Kidney epithelial cell (primary cell): ENCODE data around the gene ACOT6. TPM values are rescaled to one million over a fixed set of nuclear protein-coding genes. Genes with fewer than 3 reads are reported as not detected.
A peak's percentile ranks its signal among the peaks of the same experiment; 100 is the strongest.
"Not testable (repeated sequence)": the region's sequence is repeated elsewhere in the genome, so short reads cannot be mapped to it uniquely, and the experiment has no call there.

Experiments
- DNase-seq: peaks from one replicate; pipeline ENCODE4 v3.0.0-alpha.2; 2010; ENCODE audit warnings: low read depth
- H3K27me3 ChIP-seq: 2 replicates; pipeline ENCODE4 v1.6.0; 2011; ENCODE audit warnings: low read length; ENCODE audit not compliant: control insufficient read depth, insufficient read depth
- H3K36me3 ChIP-seq: 2 replicates; pipeline ENCODE4 v1.5.1; 2011; ENCODE audit warnings: low read length; ENCODE audit not compliant: control insufficient read depth, insufficient read depth
- H3K4me3 ChIP-seq: 2 replicates; pipeline ENCODE4 v1.5.1; 2011; ENCODE audit warnings: low read depth, mild to moderate bottlenecking, control low read depth, low read length
- CTCF ChIP-seq: IDR thresholded peaks from 2 replicates; pipeline ENCODE4 v1.5.1; 2011; ENCODE audit warnings: mild to moderate bottlenecking, moderate library complexity, low read length, control low read depth, inconsistent platforms; ENCODE audit not compliant: insufficient read depth, poor library complexity, severe bottlenecking
- total RNA-seq: library from RNA; depleted of rRNA; stranded (reverse); fragments of >200 nt; gene quantifications from 2 replicates; pipeline ENCODE4 v1.2.3, GENCODE V29; 2015

The ACOT6 gene
- total RNA-seq, 1 donor from 2014 or later: not detected

- no peak for TF ChIP-seq CTCF
- H3K27me3 ChIP-seq: no peaks in the 10 kb centered on the region
- DNase-seq: peak; percentile 63
- H3K4me3 ChIP-seq: peak within 1 kb of the TSS; percentile 99
- H3K36me3 ChIP-seq: no peaks in the 10 kb centered on the region
These were observed 32.4 kb downstream of the ACOT6 start, which contains the start of gene DNAL1 for GRCh38 chr14:73644531-73645247. Gene DNAL1, plus strand, starts transcription at chr14:73644986. Its CDS starts 54 bp downstream, at chr14:73645040.

GRCh38 chr14:73645248-73645610 is 32.9 kb downstream of the ACOT6 start:
- TF ChIP-seq CTCF: no peak

GRCh38 chr14:73651005-73651404 is 38.7 kb downstream of the ACOT6 start:
- DNase-seq: no peak

More at GRCh38 chr14:73645248-73645610, 32.9 kb downstream of the ACOT6 start:
- Histone ChIP-seq H3K36me3 (no peaks in the 10 kb centered on the region), H3K4me3 (peak overlapping the region; percentile 99), H3K27me3 (no peaks in the 10 kb centered on the region)
- no peak for DNase-seq

GRCh38 chr14:73655851-73656250 is 43.5 kb downstream of the ACOT6 start:
- H3K4me3 ChIP-seq: no peak overlapping the region
- no peaks in the 10 kb centered on the region for H3K27me3 ChIP-seq
- H3K36me3 ChIP-seq: no peaks in the 10 kb centered on the region
- TF ChIP-seq CTCF: no peak
- DNase-seq: no peak

More at GRCh38 chr14:73651005-73651404, 38.7 kb downstream of the ACOT6 start:
- Histone ChIP-seq H3K36me3 (no peaks in the 10 kb centered on the region), H3K4me3 (no peak overlapping the region), H3K27me3 (no peaks in the 10 kb centered on the region)
- no peak for TF ChIP-seq CTCF

GRCh38 chr14:73659202-73659601 is 46.9 kb downstream of the ACOT6 start:
- not testable (repeated sequence) for H3K27me3 ChIP-seq, DNase-seq, H3K4me3 ChIP-seq, H3K36me3 ChIP-seq

GRCh38 chr14:73660511-73660910 is 48.2 kb downstream of the ACOT6 start:
- no peak for TF ChIP-seq CTCF
- Histone ChIP-seq H3K4me3 (no peak overlapping the region), H3K36me3 (no peaks in the 10 kb centered on the region), H3K27me3 (no peaks in the 10 kb centered on the region)
- no peak for DNase-seq
